HEK293 (cell line): Measurements from ENCODE around the gene DMD.

Experiments used
- AEBP2 ChIP-seq: fragments of 450-650 bp; formaldehyde crosslinking; IDR thresholded peaks from 2 replicates; pipeline ENCODE4 v1.5.1; 2016; ENCODE audit warnings: missing biosample characterization, missing genetic modification characterization, borderline replicate concordance
- CTCF ChIP-seq: fragments of 450-650 bp; formaldehyde crosslinking; IDR thresholded peaks from 2 replicates; pipeline ENCODE4 v1.5.1; 2016; ENCODE audit warnings: missing biosample characterization, missing genetic modification characterization
- REST ChIP-seq: fragments of 450-650 bp; formaldehyde crosslinking; IDR thresholded peaks from 2 replicates; pipeline ENCODE4 v1.5.1; 2016; ENCODE audit warnings: missing biosample characterization, missing genetic modification characterization
- SALL2 ChIP-seq: fragments of 450-650 bp; formaldehyde crosslinking; IDR thresholded peaks from 2 replicates; pipeline ENCODE4 v1.5.0; 2017; ENCODE audit warnings: missing biosample characterization, mild to moderate bottlenecking, missing genetic modification characterization, borderline replicate concordance
- SETDB1 ChIP-seq: IDR thresholded peaks from one replicate; pipeline ENCODE4 v1.6.1; 2017; ENCODE audit warnings: mild to moderate bottlenecking, low read length, moderate library complexity, mixed read lengths; ENCODE audit not compliant: insufficient read length
- ZBTB1 ChIP-seq: fragments of 450-650 bp; formaldehyde crosslinking; IDR thresholded peaks from 2 replicates; pipeline ENCODE4 v1.5.1; 2016; ENCODE audit warnings: missing biosample characterization, missing genetic modification characterization
- ZFP37 ChIP-seq: fragments of 450-650 bp; formaldehyde crosslinking; IDR thresholded peaks from 2 replicates; pipeline ENCODE4 v1.5.1; 2016; ENCODE audit warnings: missing biosample characterization, missing genetic modification characterization
- ZNF26 ChIP-seq: fragments of 450-650 bp; formaldehyde crosslinking; IDR thresholded peaks from 2 replicates; pipeline ENCODE4 v1.5.1; 2016; ENCODE audit warnings: missing biosample characterization, missing genetic modification characterization
- ZNF518A ChIP-seq: fragments of 450-650 bp; formaldehyde crosslinking; conservative IDR thresholded peaks from 2 replicates; pipeline ENCODE4 v1.5.1; 2016; ENCODE audit warnings: low read depth, missing biosample characterization, missing genetic modification characterization
- ZNF707 ChIP-seq: fragments of 450-650 bp; formaldehyde crosslinking; IDR thresholded peaks from 2 replicates; pipeline ENCODE4 v1.5.1; 2016; ENCODE audit warnings: missing biosample characterization, missing genetic modification characterization

- no peak for TF ChIP-seq CTCF (tag by site-specific recombination)
- TF ChIP-seq REST (tag by site-specific recombination) = no peak
- TF ChIP-seq ZNF26 (tag by site-specific recombination) = no peak
- no peak for TF ChIP-seq ZNF707 (tag by site-specific recombination)
- TF ChIP-seq SALL2 (tag by site-specific recombination) = no peak
- TF ChIP-seq ZNF518A (tag by site-specific recombination) = no peak
- TF ChIP-seq ZBTB1 (tag by site-specific recombination) = no peak
- no peak for TF ChIP-seq ZFP37 (tag by site-specific recombination)
- no peak for TF ChIP-seq SETDB1
- TF ChIP-seq AEBP2 (tag by site-specific recombination) = no peak
Measured at GRCh38 chrX:31258166-31258565, 1953.2 kb downstream of the DMD start.
